HepG2 (cell line): ENCODE data around the gene PERCC1. TPM values are rescaled to one million over a fixed set of nuclear protein-coding genes. Genes with fewer than 3 reads are reported as not detected.

Source experiments
- ATAC-seq: fragments of 200-7000 bp; cut with Tn5 transposase; 3 replicates; pipeline ENCODE4 v1.9.1; 2020; ENCODE audit warnings: mild to moderate bottlenecking, moderate library complexity
- BruUV-seq: library from RNA; stranded (reverse); fragments of 400-500 nt; replicated peaks from 2 replicates; lab custom pipeline; 2021; lab: Mats Ljungman, UMichigan
- CTCF ChIA-PET: fragments of 300-600 bp; formaldehyde crosslinking; extraction: SDS; loops from one replicate; lab custom pipeline; 2021; ENCODE audit warnings: low total read pairs, inconsistent platforms, low intra/inter-chr PET ratio; lab: Yijun Ruan, JAX
- POLR2A ChIA-PET: fragments of 350-600 bp; sonication (Branson Sonifier 250); formaldehyde crosslinking; loops from one replicate; lab custom pipeline; 2020; ENCODE audit warnings: antibody characterized with exemption, inconsistent platforms; lab: Yijun Ruan, JAX
- DNase-seq: peaks from one replicate; pipeline ENCODE4 v3.0.0-alpha.2; 2015; ENCODE audit warnings: low spot score
- FAIRE-seq: peaks from 3 replicates; lab custom pipeline; 2011; peaks lifted over from hg19 to GRCh38; lab: Jason Lieb, UNC
- H2AFZ ChIP-seq: one replicate; pipeline ENCODE4 v1.6.1; 2011; ENCODE audit warnings: low read length, inconsistent platforms
- H3K27ac ChIP-seq: fragments of 300-600 bp; 3 replicates; pipeline ENCODE4 v1.8.0; 2011; ENCODE audit warnings: mixed run types, mild to moderate bottlenecking, mixed read lengths, low read length, inconsistent platforms; ENCODE audit not compliant: insufficient read depth; ENCODE audit errors: extremely low read length
- H3K27me3 ChIP-seq, 2 experiments: fragments of 200-600 bp in 1 of 2; 2 replicates in 1 of 2; 3 replicates in 1 of 2; pipeline versions ENCODE4 v1.6.0 to v1.8.0; 2011; ENCODE audit warnings: low read length in 2 of 2, mild to moderate bottlenecking in 2 of 2, moderate library complexity in 2 of 2, inconsistent platforms in 1 of 2; ENCODE audit not compliant: insufficient read depth in 2 of 2, control insufficient read depth in 1 of 2
- H3K36me3 ChIP-seq, 2 experiments: fragments of 200-600 bp in 1 of 2; replicated peaks in 1 of 2; 2 replicates in 1 of 2; 3 replicates in 1 of 2; pipeline versions ENCODE4 v1.5.1 to v1.8.0; 2011; ENCODE audit warnings: low read length in 2 of 2, inconsistent platforms in 1 of 2; ENCODE audit not compliant: insufficient read depth in 2 of 2, control insufficient read depth in 1 of 2
- H3K4me1 ChIP-seq: 2 replicates; pipeline ENCODE4 v1.5.1; 2012; ENCODE audit warnings: low read length, inconsistent platforms; ENCODE audit not compliant: insufficient read depth
- H3K4me2 ChIP-seq: 2 replicates; pipeline ENCODE4 v1.6.0; 2011; ENCODE audit warnings: low read depth, low read length, inconsistent platforms
- H3K4me3 ChIP-seq, 3 experiments: fragments of 200-600 bp in 1 of 3; sonication (generic), shearing (Covaris generic) in 1 of 3; replicated peaks in 1 of 3; 2 replicates each; pipeline ENCODE4 v1.5.1; 2011 to 2016; ENCODE audit warnings: low read length in 3 of 3, inconsistent platforms in 2 of 3, low read depth in 2 of 3, mild to moderate bottlenecking in 2 of 3, control low read depth in 1 of 3, mixed read lengths in 1 of 3; ENCODE audit not compliant: insufficient read depth in 1 of 3
- H3K79me2 ChIP-seq: one replicate; pipeline ENCODE4 v1.6.1; 2011; ENCODE audit warnings: low read length, inconsistent platforms; ENCODE audit not compliant: insufficient read depth
- H3K9ac ChIP-seq: 2 replicates; pipeline ENCODE4 v1.6.0; 2011; ENCODE audit warnings: mild to moderate bottlenecking, low read depth, low read length, inconsistent platforms; ENCODE audit not compliant: insufficient read depth
- H3K9me3 ChIP-seq: 2 replicates; pipeline ENCODE4 v1.5.1; 2012; ENCODE audit warnings: mild to moderate bottlenecking, low read length
- H4K20me1 ChIP-seq: 2 replicates; pipeline ENCODE4 v1.6.0; 2011; ENCODE audit warnings: inconsistent platforms, mild to moderate bottlenecking, low read length, moderate library complexity; ENCODE audit not compliant: insufficient read depth
- CBFB ChIP-seq: sonication (generic); formaldehyde crosslinking; IDR thresholded peaks from 2 replicates; pipeline ENCODE4 v1.4.0; 2020; ENCODE audit warnings: missing genetic modification reagents
- HCFC1 ChIP-seq: fragments of 150-350 bp; IDR thresholded peaks from 2 replicates; pipeline ENCODE4 v1.6.1; 2014; ENCODE audit warnings: low read depth, low read length
- HOXA5 ChIP-seq: sonication (generic); formaldehyde crosslinking; IDR thresholded peaks from 2 replicates; pipeline ENCODE4 v1.4.0; 2020; ENCODE audit warnings: missing genetic modification reagents
- PRMT3 ChIP-seq: sonication (generic); formaldehyde crosslinking; IDR thresholded peaks from 2 replicates; pipeline ENCODE4 v1.8.1; 2022; ENCODE audit warnings: low read depth, mild to moderate bottlenecking, moderate library complexity, missing genetic modification reagents, borderline replicate concordance
- SMAD9 ChIP-seq: sonication (generic); formaldehyde crosslinking; IDR thresholded peaks from 2 replicates; pipeline ENCODE4 v1.5.1; 2020; ENCODE audit warnings: mild to moderate bottlenecking, missing genetic modification reagents
- TCF12 ChIP-seq, 2 experiments: fragments of 450-650 bp in 1 of 2; sonication (generic) in 1 of 2; formaldehyde crosslinking in 1 of 2; IDR thresholded peaks; 2 replicates each; pipeline versions ENCODE4 v1.6.1 to v1.8.0; 2017 to 2022; ENCODE audit warnings: antibody characterized with exemption in 1 of 2, mild to moderate bottlenecking in 1 of 2, missing genetic modification reagents in 1 of 2, moderate library complexity in 1 of 2
- ZNF207 ChIP-seq: fragments of 450-650 bp; IDR thresholded peaks from 2 replicates; pipeline ENCODE4 v1.6.1; 2016; ENCODE audit warnings: antibody characterized with exemption, borderline replicate concordance
- ZNF232 ChIP-seq: sonication (generic); formaldehyde crosslinking; IDR thresholded peaks from 2 replicates; pipeline ENCODE4 v1.4.0; 2020; ENCODE audit warnings: missing genetic modification reagents, borderline replicate concordance
- ZNF451 ChIP-seq: sonication (generic); formaldehyde crosslinking; IDR thresholded peaks from 2 replicates; pipeline ENCODE4 v1.5.0; 2020; ENCODE audit warnings: mild to moderate bottlenecking, missing genetic modification reagents
- ZNF678 ChIP-seq: sonication (generic); formaldehyde crosslinking; IDR thresholded peaks from 2 replicates; pipeline ENCODE4 v1.4.0; 2020; ENCODE audit warnings: mild to moderate bottlenecking, missing genetic modification reagents
- WGBS: methylation state at CpG from one replicate; pipeline ENCODE4 v1.1.6; 2017; ENCODE audit warnings: low lambda C conversion rate; 5-methylcytosine and 5-hydroxymethylcytosine counted together
- in situ Hi-C: cut with HindIII; loops from 2 replicates; pipeline ENCODE4 v1.10.0; 2017; ENCODE audit warnings: low pct_unique_long_range_greater_than_20kb; ENCODE audit not compliant: extremely low pct_ligation_motif_present
- intact Hi-C: fragments of 100-400 bp; cut with micrococcal nuclease; formaldehyde crosslinking; loops from one replicate; pipeline ENCODE4 v1.10.0; 2022; ENCODE audit not compliant: unreplicated experiment
- polyA plus RNA-seq, 8 experiments: library from polyadenylated mRNA; depleted of rRNA in 3 of 8; stranded (reverse) in 7 of 8; unstranded in 1 of 8; fragments of >200 nt; fragmentation: Illumina TruSeq in 4 of 8; extraction: Trizol in 4 of 8; gene quantifications; 2 replicates each; pipeline versions ENCODE4 v1.2.1 to v1.2.3, GENCODE V29; 2011 to 2016; ENCODE audit warnings: low read depth in 4 of 8, missing spikeins in 1 of 8, mixed read lengths in 1 of 8; ENCODE audit not compliant: insufficient read depth in 1 of 8
- total RNA-seq, 5 experiments: library from RNA; depleted of rRNA; stranded (reverse); fragments of >200 nt; fragmentation: Illumina TruSeq; extraction: Trizol; gene quantifications; 2 replicates each; pipeline ENCODE4 v1.2.3, GENCODE V29; 2016; ENCODE audit warnings: low read depth in 1 of 5
- TF ChIP-seq, protein P1 (sequence below): sonication (generic); formaldehyde crosslinking; IDR thresholded peaks from 2 replicates; pipeline ENCODE4 v1.4.0; 2020; ENCODE audit warnings: missing genetic modification reagents, mild to moderate bottlenecking, borderline replicate concordance
- TF ChIP-seq, protein P2 (sequence below): sonication (generic); formaldehyde crosslinking; IDR thresholded peaks from 2 replicates; pipeline ENCODE4 v1.4.0; 2020; ENCODE audit warnings: mild to moderate bottlenecking, missing genetic modification reagents
- TF ChIP-seq, protein P3 (sequence below): sonication (generic); formaldehyde crosslinking; IDR thresholded peaks from 2 replicates; pipeline ENCODE4 v1.9.0; 2021; ENCODE audit warnings: missing genetic modification reagents, borderline replicate concordance
- TF ChIP-seq, protein P4 (sequence below): sonication (generic); formaldehyde crosslinking; IDR thresholded peaks from 2 replicates; pipeline ENCODE4 v1.5.1; 2020; ENCODE audit warnings: mild to moderate bottlenecking, missing genetic modification reagents

PERCC1 gene
- total and polyA plus RNA-seq, 2 of the 13 experiments (the other 11 are each of a cell fraction or from before 2014, with no cell fraction given): 0.15 TPM; not detected in 1

DNA sequence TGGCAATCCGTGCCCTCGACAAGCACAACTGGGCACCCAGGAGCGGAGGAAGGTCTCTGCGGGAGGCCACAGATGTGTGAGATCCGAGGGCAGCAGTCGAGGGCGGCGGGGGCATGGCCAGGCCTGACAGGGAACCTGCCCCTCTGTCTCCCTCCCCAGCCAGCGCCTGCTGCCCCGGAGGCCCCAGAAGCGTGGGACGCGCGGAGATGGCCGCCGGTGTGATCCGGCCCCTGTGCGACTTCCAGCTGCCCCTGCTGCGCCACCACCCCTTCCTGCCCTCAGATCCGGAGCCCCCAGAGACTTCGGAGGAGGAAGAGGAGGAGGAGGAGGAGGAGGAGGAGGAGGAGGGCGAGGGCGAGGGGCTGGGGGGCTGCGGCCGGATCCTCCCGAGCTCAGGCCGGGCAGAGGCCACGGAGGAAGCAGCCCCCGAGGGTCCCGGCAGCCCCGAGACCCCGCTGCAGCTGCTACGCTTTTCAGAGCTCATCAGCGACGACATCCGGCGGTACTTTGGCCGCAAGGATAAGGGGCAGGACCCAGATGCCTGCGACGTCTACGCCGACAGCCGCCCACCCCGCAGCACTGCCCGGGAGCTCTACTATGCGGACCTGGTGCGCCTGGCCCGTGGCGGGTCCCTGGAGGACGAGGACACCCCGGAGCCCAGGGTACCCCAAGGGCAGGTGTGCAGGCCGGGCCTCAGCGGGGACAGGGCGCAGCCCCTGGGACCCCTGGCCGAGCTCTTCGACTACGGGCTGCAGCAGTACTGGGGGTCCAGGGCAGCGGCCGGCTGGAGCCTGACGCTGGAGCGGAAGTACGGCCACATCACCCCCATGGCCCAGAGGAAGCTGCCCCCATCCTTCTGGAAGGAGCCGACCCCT is 1.7 kb downstream of the PERCC1 start:
- Histone ChIP-seq H3K27me3 (peaks cover 10 to 38% of the 10 kb centered on the region in 2 experiments), H3K36me3 (no peaks in the 10 kb centered on the region), H2AFZ (no peak overlapping the region), H3K4me2 (no peak overlapping the region), H3K79me2 (no peaks in the 10 kb centered on the region), H3K4me3 (no peak overlapping the region), H3K4me1 (peaks cover 63% of the 10 kb centered on the region), H4K20me1 (no peaks in the 10 kb centered on the region), H3K27ac (no peak overlapping the region), H3K9me3 (no peaks in the 10 kb centered on the region), H3K9ac (no peak overlapping the region)
- ChIA-PET POLR2A (interaction anchor here (1.3 kb wide), 1 partner anchor 12 kb away, joined by 6 read pairs; the partner anchor contains the start of gene UQCC4), CTCF (no interaction called here)
- FAIRE-seq (no peak), DNase-seq (no peak), ATAC-seq (no peak)
- in situ Hi-C loops: no loop called here
- no TSS peak for BruUV-seq
- WGBS: 93% methylated on average over 30 of the region's 63 CpGs
- intact Hi-C loops: no loop called here
- no peak for TF ChIP-seq ZNF207
- TF ChIP-seq TCF12 (IDR thresholded peaks at IDR 0.05): no peak
- no peak for TF ChIP-seq TCF12 (CRISPR knock-in tag; IDR thresholded peaks at IDR 0.05)
- TF ChIP-seq, protein P1, sequence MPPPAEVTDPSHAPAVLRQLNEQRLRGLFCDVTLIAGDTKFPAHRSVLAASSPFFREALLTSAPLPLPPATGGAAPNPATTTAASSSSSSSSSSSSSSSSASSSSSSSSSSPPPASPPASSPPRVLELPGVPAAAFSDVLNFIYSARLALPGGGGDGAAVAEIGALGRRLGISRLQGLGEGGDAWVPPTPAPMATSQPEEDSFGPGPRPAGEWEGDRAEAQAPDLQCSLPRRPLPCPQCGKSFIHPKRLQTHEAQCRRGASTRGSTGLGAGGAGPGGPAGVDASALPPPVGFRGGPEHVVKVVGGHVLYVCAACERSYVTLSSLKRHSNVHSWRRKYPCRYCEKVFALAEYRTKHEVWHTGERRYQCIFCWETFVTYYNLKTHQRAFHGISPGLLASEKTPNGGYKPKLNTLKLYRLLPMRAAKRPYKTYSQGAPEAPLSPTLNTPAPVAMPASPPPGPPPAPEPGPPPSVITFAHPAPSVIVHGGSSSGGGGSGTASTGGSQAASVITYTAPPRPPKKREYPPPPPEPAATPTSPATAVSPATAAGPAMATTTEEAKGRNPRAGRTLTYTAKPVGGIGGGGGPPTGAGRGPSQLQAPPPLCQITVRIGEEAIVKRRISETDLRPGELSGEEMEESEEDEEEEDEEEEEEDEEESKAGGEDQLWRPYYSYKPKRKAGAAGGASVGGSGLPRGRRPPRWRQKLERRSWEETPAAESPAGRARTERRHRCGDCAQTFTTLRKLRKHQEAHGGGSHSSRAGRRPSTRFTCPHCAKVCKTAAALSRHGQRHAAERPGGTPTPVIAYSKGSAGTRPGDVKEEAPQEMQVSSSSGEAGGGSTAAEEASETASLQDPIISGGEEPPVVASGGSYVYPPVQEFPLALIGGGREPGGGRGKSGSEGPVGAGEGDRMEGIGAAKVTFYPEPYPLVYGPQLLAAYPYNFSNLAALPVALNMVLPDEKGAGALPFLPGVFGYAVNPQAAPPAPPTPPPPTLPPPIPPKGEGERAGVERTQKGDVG (CRISPR knock-in tag): no peak
- TF ChIP-seq CBFB (CRISPR knock-in tag): no peak
- no peak for TF ChIP-seq ZNF678 (CRISPR knock-in tag)
- TF ChIP-seq, protein P2, sequence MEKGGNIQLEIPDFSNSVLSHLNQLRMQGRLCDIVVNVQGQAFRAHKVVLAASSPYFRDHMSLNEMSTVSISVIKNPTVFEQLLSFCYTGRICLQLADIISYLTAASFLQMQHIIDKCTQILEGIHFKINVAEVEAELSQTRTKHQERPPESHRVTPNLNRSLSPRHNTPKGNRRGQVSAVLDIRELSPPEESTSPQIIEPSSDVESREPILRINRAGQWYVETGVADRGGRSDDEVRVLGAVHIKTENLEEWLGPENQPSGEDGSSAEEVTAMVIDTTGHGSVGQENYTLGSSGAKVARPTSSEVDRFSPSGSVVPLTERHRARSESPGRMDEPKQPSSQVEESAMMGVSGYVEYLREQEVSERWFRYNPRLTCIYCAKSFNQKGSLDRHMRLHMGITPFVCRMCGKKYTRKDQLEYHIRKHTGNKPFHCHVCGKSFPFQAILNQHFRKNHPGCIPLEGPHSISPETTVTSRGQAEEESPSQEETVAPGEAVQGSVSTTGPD (CRISPR knock-in tag): no peak
- TF ChIP-seq, protein P3, sequence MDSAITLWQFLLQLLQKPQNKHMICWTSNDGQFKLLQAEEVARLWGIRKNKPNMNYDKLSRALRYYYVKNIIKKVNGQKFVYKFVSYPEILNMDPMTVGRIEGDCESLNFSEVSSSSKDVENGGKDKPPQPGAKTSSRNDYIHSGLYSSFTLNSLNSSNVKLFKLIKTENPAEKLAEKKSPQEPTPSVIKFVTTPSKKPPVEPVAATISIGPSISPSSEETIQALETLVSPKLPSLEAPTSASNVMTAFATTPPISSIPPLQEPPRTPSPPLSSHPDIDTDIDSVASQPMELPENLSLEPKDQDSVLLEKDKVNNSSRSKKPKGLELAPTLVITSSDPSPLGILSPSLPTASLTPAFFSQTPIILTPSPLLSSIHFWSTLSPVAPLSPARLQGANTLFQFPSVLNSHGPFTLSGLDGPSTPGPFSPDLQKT (CRISPR knock-in tag): no peak
- no peak for TF ChIP-seq SMAD9 (CRISPR knock-in tag)
- no peak for TF ChIP-seq ZNF451 (CRISPR knock-in tag)
- no peak for TF ChIP-seq PRMT3 (CRISPR knock-in tag)
- no peak for TF ChIP-seq ZNF232 (CRISPR knock-in tag)
- TF ChIP-seq HCFC1: no peak
- no peak for TF ChIP-seq HOXA5 (CRISPR knock-in tag)
- TF ChIP-seq, protein P4, sequence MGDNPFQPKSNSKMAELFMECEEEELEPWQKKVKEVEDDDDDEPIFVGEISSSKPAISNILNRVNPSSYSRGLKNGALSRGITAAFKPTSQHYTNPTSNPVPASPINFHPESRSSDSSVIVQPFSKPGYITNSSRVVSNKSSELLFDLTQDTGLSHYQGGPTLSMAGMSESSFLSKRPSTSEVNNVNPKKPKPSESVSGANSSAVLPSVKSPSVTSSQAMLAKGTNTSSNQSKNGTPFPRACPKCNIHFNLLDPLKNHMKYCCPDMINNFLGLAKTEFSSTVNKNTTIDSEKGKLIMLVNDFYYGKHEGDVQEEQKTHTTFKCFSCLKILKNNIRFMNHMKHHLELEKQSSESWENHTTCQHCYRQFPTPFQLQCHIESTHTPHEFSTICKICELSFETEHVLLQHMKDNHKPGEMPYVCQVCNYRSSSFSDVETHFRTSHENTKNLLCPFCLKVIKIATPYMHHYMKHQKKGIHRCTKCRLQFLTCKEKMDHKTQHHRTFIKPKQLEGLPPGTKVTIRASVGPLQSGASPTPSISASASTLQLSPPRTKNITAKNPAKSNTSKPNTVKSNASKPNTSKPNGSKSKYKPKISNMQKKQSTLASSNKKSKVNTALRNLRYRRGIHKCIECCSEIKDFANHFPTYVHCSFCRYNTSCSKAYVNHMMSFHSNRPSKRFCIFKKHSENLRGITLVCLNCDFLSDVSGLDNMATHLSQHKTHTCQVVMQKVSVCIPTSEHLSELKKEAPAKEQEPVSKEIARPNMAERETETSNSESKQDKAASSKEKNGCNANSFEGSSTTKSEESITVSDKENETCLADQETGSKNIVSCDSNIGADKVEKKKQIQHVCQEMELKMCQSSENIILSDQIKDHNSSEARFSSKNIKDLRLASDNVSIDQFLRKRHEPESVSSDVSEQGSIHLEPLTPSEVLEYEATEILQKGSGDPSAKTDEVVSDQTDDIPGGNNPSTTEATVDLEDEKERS: no peak
